Esophagus muscularis mucosa (tissue), 4 donors: Measurements from ENCODE around the gene HCK. TPM values are rescaled to one million over a fixed set of nuclear protein-coding genes. Genes with fewer than 3 reads are reported as not detected.

Source experiments
- DNase-seq: peaks from one replicate; pipeline ENCODE4 v3.0.0-alpha.2; 2017; ENCODE audit errors: extremely low spot score
- H3K27ac ChIP-seq, 4 donors: fragments of 200-600 bp; sonication (generic); replicated peaks in 1 of 4; 1 replicate in 3 of 4; 2 replicates in 1 of 4; pipeline ENCODE4 v1.5.1; 2016 to 2019; ENCODE audit warnings: mild to moderate bottlenecking in 1 of 4
- H3K27me3 ChIP-seq, 4 donors: fragments of 200-600 bp; sonication (generic); one replicate each; pipeline versions ENCODE4 v1.5.1 to v1.6.0; 2016 to 2019
- H3K36me3 ChIP-seq, 4 donors: fragments of 200-600 bp; sonication (generic); one replicate each; pipeline ENCODE4 v1.5.1; 2016 to 2019
- H3K4me1 ChIP-seq, 4 donors: fragments of 200-600 bp; sonication (generic); one replicate each; pipeline ENCODE4 v1.5.1; 2016 to 2019
- H3K4me3 ChIP-seq, 4 donors: fragments of 200-600 bp; sonication (generic); 1 replicate in 2 of 4; 2 replicates in 2 of 4; pipeline ENCODE4 v1.5.1; 2016 to 2019; ENCODE audit warnings: mild to moderate bottlenecking in 4 of 4, moderate library complexity in 1 of 4
- H3K9me3 ChIP-seq, 4 donors: fragments of 200-600 bp; sonication (generic); 1 replicate in 3 of 4; 2 replicates in 1 of 4; pipeline ENCODE4 v1.5.1; 2016 to 2019
- EP300 ChIP-seq: sonication (generic); formaldehyde crosslinking; IDR thresholded peaks from one replicate; pipeline ENCODE4 v1.6.1; 2017; ENCODE audit warnings: antibody characterized with exemption
- POLR2A ChIP-seq: fragments of 450-650 bp; IDR thresholded peaks from one replicate; pipeline ENCODE4 v1.6.1; 2017; ENCODE audit warnings: antibody characterized with exemption, moderate library complexity, mild to moderate bottlenecking, low read depth
- POLR2AphosphoS5 ChIP-seq, 2 donors: sonication (generic); formaldehyde crosslinking; IDR thresholded peaks; one replicate each; pipeline ENCODE4 v1.6.1; 2017; ENCODE audit warnings: antibody characterized with exemption in 2 of 2
- WGBS: methylation state at CpG from one replicate; pipeline ENCODE4 v1.1.5; 2018; 5-methylcytosine and 5-hydroxymethylcytosine counted together
- intact Hi-C: fragments of 100-400 bp; cut with DNase I; formaldehyde crosslinking; loops from one replicate; pipeline ENCODE4 v1.15.1; 2023
- total RNA-seq, 4 donors: library from RNA; depleted of rRNA; stranded (reverse); fragments of >200 nt; gene quantifications; one replicate each; pipeline versions ENCODE4 v1.1.0 to v1.2.1, GENCODE V29; 2016
- TF ChIP-seq, protein P1 (sequence below), 3 experiments: fragments of 200-600 bp in 2 of 3; fragments of 450-650 bp in 1 of 3; sonication (generic) in 2 of 3; IDR thresholded peaks; one replicate each; pipeline ENCODE4 v1.5.1; 2017 to 2019; ENCODE audit warnings: antibody characterized with exemption in 3 of 3, mild to moderate bottlenecking in 2 of 3, moderate library complexity in 1 of 3

HCK gene
- total RNA-seq, 4 donors from 2014 or later = 7.8 to 36.6 (median 11.4) TPM

- intact Hi-C loops = no loop called here
- 52% methylated on average over 4 of the region's 4 CpGs for WGBS
- Histone ChIP-seq H3K4me3 (no peak overlapping the region), H3K4me1 (no peaks in the 10 kb centered on the region), H3K36me3 (no peaks in the 10 kb centered on the region), H3K27me3 (peaks cover 0 to 56% (median 0%) of the 10 kb centered on the region in 4 donors), H3K9me3 (no peaks in the 10 kb centered on the region), H3K27ac (no peak overlapping the region)
- TF ChIP-seq POLR2A (no peak), EP300 (no peak), POLR2AphosphoS5 (IDR thresholded peaks at IDR 0.05) (no peak)
- TF ChIP-seq, protein P1, sequence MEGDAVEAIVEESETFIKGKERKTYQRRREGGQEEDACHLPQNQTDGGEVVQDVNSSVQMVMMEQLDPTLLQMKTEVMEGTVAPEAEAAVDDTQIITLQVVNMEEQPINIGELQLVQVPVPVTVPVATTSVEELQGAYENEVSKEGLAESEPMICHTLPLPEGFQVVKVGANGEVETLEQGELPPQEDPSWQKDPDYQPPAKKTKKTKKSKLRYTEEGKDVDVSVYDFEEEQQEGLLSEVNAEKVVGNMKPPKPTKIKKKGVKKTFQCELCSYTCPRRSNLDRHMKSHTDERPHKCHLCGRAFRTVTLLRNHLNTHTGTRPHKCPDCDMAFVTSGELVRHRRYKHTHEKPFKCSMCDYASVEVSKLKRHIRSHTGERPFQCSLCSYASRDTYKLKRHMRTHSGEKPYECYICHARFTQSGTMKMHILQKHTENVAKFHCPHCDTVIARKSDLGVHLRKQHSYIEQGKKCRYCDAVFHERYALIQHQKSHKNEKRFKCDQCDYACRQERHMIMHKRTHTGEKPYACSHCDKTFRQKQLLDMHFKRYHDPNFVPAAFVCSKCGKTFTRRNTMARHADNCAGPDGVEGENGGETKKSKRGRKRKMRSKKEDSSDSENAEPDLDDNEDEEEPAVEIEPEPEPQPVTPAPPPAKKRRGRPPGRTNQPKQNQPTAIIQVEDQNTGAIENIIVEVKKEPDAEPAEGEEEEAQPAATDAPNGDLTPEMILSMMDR (IDR thresholded peaks at IDR 0.05) = no peak
- no peak for DNase-seq
Measured at GRCh38 chr20:32062776-32063170, 10.7 kb downstream of the HCK start.

DNA sequence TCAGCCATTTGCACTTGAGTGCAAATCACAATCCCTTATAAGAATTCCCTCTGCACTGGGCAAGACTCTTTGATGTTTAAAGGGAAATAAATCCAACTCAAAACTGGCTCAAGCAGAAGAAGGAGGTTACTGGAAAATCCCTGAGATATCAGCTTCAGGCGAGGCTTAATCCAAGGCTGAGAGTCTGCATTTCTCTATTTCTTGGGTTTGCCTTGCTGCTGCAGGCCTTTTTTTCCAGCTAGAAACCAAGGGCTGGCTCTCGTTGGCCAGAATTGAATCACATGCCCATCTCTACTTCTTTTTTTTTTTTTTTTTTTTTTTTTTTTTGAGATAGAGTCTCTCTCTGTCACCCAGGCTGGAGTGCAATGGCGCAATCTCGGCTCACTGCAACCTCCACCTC, 11.7 kb downstream of the HCK start:
- Histone ChIP-seq H3K4me1 (no peaks in the 10 kb centered on the region), H3K4me3 (no peak overlapping the region), H3K9me3 (no peaks in the 10 kb centered on the region), H3K27ac (no peak overlapping the region), H3K27me3 (peaks cover 0 to 48% (median 0%) of the 10 kb centered on the region in 4 donors), H3K36me3 (no peaks in the 10 kb centered on the region)
- WGBS = 45% methylated on average over 4 of the region's 4 CpGs
- TF ChIP-seq EP300 (no peak), POLR2AphosphoS5 (IDR thresholded peaks at IDR 0.05) (no peak), POLR2A (no peak)
- TF ChIP-seq, protein P1 (IDR thresholded peaks at IDR 0.05) = no peak
- intact Hi-C loops = no loop called here
- no peak for DNase-seq

- TF ChIP-seq EP300 = no peak
- no peak for TF ChIP-seq POLR2AphosphoS5 (IDR thresholded peaks at IDR 0.05)
- TF ChIP-seq, protein P1 (IDR thresholded peaks at IDR 0.05) = no peak
- TF ChIP-seq POLR2A = no peak
- no peaks in the 10 kb centered on the region for H3K9me3 ChIP-seq
- no peak overlapping the region for H3K4me3 ChIP-seq
- H3K27me3 ChIP-seq = peaks cover 0 to 44% (median 0%) of the 10 kb centered on the region in 4 donors
- intact Hi-C loops = no loop called here
- H3K4me1 ChIP-seq = no peaks in the 10 kb centered on the region
- no peaks in the 10 kb centered on the region for H3K36me3 ChIP-seq
- no peak overlapping the region for H3K27ac ChIP-seq
- no peak for DNase-seq
- WGBS = 80% methylated on average over 3 of the region's 7 CpGs
Measured at GRCh38 chr20:32064667-32065066, 12.6 kb downstream of the HCK start.

DNA sequence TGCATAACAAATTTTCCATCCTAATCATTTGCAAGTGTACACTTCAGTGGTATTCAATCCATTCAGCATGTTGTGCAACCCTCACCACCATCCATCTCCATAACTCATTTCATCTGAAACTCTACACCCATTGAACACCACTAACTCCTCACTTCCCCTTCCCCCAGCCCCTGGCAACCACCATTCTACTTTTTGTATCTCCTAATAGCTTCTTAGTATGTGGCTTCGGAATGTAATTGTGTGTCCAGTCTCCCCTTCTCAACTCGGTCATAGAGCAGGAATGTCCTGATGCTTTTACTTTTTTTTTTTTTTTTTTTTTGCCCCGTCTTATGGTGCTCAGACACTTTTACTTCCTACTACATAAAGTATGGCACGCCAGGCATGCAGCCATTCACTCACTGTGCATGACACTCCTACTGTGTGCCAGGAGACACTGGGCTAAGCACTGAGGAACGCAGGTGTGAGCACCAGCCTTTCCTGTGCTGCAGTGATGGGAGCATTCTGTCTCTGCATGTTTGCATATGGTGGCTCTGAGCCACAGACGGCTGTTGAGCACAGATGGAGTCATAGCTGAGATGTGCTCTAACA, 15.3 kb downstream of the HCK start:
- no peak for DNase-seq
- Histone ChIP-seq H3K27ac (no peak overlapping the region), H3K36me3 (no peaks in the 10 kb centered on the region), H3K4me3 (no peak overlapping the region), H3K9me3 (no peaks in the 10 kb centered on the region), H3K27me3 (peaks cover 0 to 37% (median 0%) of the 10 kb centered on the region in 4 donors), H3K4me1 (no peaks in the 10 kb centered on the region)
- TF ChIP-seq POLR2A = no peak
- TF ChIP-seq, protein P1 (IDR thresholded peaks at IDR 0.05) = no peak
- no peak for TF ChIP-seq POLR2AphosphoS5 (IDR thresholded peaks at IDR 0.05)
- no peak for TF ChIP-seq EP300
- intact Hi-C loops = no loop called here
- 68% methylated on average over 6 of the region's 6 CpGs for WGBS

GRCh38 chr20:32068174-32068573, 16.1 kb downstream of the HCK start:
- Histone ChIP-seq H3K4me3 (no peak overlapping the region), H3K36me3 (no peaks in the 10 kb centered on the region), H3K9me3 (no peaks in the 10 kb centered on the region), H3K27me3 (peaks cover 0 to 36% (median 0%) of the 10 kb centered on the region in 4 donors), H3K27ac (no peak overlapping the region), H3K4me1 (no peaks in the 10 kb centered on the region)
- 48% methylated on average over 2 of the region's 2 CpGs for WGBS
- intact Hi-C loops = no loop called here
- TF ChIP-seq POLR2AphosphoS5 (IDR thresholded peaks at IDR 0.05) (no peak), EP300 (no peak), POLR2A (no peak)
- TF ChIP-seq, protein P1 (IDR thresholded peaks at IDR 0.05) = no peak
- DNase-seq = no peak
